ENCODE results near the gene ATP6AP1.

ATP6AP1 gene

GRCh38 chrX:154430479-154430878, 2.0 kb downstream of the ATP6AP1 start:
- DNase-seq (ENCODE audit: low read depth): no peak

GRCh38 chrX:154430916-154431315, 2.4 kb downstream of the ATP6AP1 start:
- DNase-seq (ENCODE audit: low read depth): no peak

GRCh38 chrX:154431341-154431740, 2.9 kb downstream of the ATP6AP1 start:
- DNase-seq (ENCODE audit: low read depth): no peak

- DNase-seq (ENCODE audit: low read depth): no peak
Measured at GRCh38 chrX:154432210-154432609, 3.7 kb downstream of the ATP6AP1 start.

- DNase-seq (ENCODE audit: low read depth): no peak
Measured at GRCh38 chrX:154433605-154434004, 5.1 kb downstream of the ATP6AP1 start.

- no peak for DNase-seq (ENCODE audit: low read depth)
Measured at GRCh38 chrX:154434394-154435168, 6.1 kb downstream of the ATP6AP1 start.

GRCh38 chrX:154435171-154435733, 6.8 kb downstream of the ATP6AP1 start:
- no peak for DNase-seq (ENCODE audit: low read depth)

- DNase-seq (ENCODE audit: low read depth): no peak
Measured at GRCh38 chrX:154436374-154436982, 8.0 kb downstream of the ATP6AP1 start.

GRCh38 chrX:154436983-154437752, 8.7 kb downstream of the ATP6AP1 start, which contains the start of gene GDI1:
Gene GDI1, plus strand, starts transcription at chrX:154437154. Its CDS starts 101 bp downstream, at chrX:154437255.
- no peak for DNase-seq (ENCODE audit: low read depth)

GRCh38 chrX:154437971-154438893, 9.8 kb downstream of the ATP6AP1 start:
- no peak for DNase-seq (ENCODE audit: low read depth)

GRCh38 chrX:154439841-154440240, 11.4 kb downstream of the ATP6AP1 start:
- DNase-seq (ENCODE audit: low read depth): no peak

GRCh38 chrX:154440623-154441357, 12.3 kb downstream of the ATP6AP1 start:
- DNase-seq (ENCODE audit: low read depth): no peak

- DNase-seq (ENCODE audit: low read depth): no peak
Measured at GRCh38 chrX:154441564-154441963, 13.1 kb downstream of the ATP6AP1 start.

- no peak for DNase-seq (ENCODE audit: low read depth)
Measured at GRCh38 chrX:154441984-154442707, 13.7 kb downstream of the ATP6AP1 start.

GRCh38 chrX:154443479-154443910, 15.0 kb downstream of the ATP6AP1 start:
- no peak for DNase-seq (ENCODE audit: low read depth)

GRCh38 chrX:154443992-154444754, 15.7 kb downstream of the ATP6AP1 start, which contains the start of gene FAM50A:
Gene FAM50A, plus strand, starts transcription at chrX:154444141. Its CDS starts 95 bp downstream, at chrX:154444236.
- peak; percentile 39 for DNase-seq (ENCODE audit: low read depth)

- DNase-seq (ENCODE audit: low read depth): no peak
Measured at GRCh38 chrX:154444755-154445246, 16.3 kb downstream of the ATP6AP1 start.

GRCh38 chrX:154445776-154446175, 17.3 kb downstream of the ATP6AP1 start:
- DNase-seq (ENCODE audit: low read depth): no peak

- DNase-seq (ENCODE audit: low read depth): no peak
Measured at GRCh38 chrX:154446430-154446829, 18.0 kb downstream of the ATP6AP1 start.

Measured in stromal cell of bone marrow (primary cell).